ENCODE measurements around the gene MRGPRD. TPM values are rescaled to one million over a fixed set of nuclear protein-coding genes. Genes with fewer than 3 reads are reported as not detected.

The MRGPRD gene
- total and polyA plus RNA-seq, 7 donors, result not detected

- ATAC-seq, result no peak
These were observed 18.4 kb upstream of the MRGPRD start for GRCh38 chr11:68999093-68999747.

GRCh38 chr11:68998390-68998911, 17.7 kb upstream of the MRGPRD start:
- intact Hi-C loops (cut with DNase I), result no loop called here
- Histone ChIP-seq H3K4me3 (no peak overlapping the region), H3K36me3 (ENCODE audit: insufficient read depth in 1 of 2, low read depth in 1 of 2) (no peaks in the 10 kb centered on the region), H3K9me3 (no peaks in the 10 kb centered on the region), H3K27ac (no peak overlapping the region), H3K27me3 (ENCODE audit: insufficient read depth in 3 of 3, low read length in 2 of 3) (peaks cover 0 to 45% (median 9%) of the 10 kb centered on the region in 3 donors), H3K4me1 (no peaks in the 10 kb centered on the region)
- 15 to 26% (median 22%) methylated on average over 13 of the region's 13 CpGs for WGBS, 3 donors
- no peak for ATAC-seq
- DNase-seq, result peak in 1 of 2 donors; percentile 50
- no peak for TF ChIP-seq CTCF (IDR thresholded peaks at IDR 0.05)

More at GRCh38 chr11:68999093-68999747, 18.4 kb upstream of the MRGPRD start:
- Histone ChIP-seq H3K4me3 (no peak overlapping the region), H3K9me3 (no peaks in the 10 kb centered on the region), H3K27ac (no peak overlapping the region), H3K36me3 (ENCODE audit: insufficient read depth in 1 of 2, low read depth in 1 of 2) (no peaks in the 10 kb centered on the region), H3K4me1 (no peaks in the 10 kb centered on the region), H3K27me3 (ENCODE audit: insufficient read depth in 3 of 3, low read length in 2 of 3) (peaks cover 0 to 45% (median 9%) of the 10 kb centered on the region in 3 donors)
- intact Hi-C loops (cut with DNase I), result no loop called here
- DNase-seq, result peak in 1 of 2 donors; percentile 38
- WGBS, 3 donors, result 76 to 87% (median 85%) methylated on average over 8 of the region's 8 CpGs
- TF ChIP-seq CTCF (IDR thresholded peaks at IDR 0.05), result no peak

GRCh38 chr11:68997995-68998348, 17.2 kb upstream of the MRGPRD start:
- no peak for TF ChIP-seq CTCF (IDR thresholded peaks at IDR 0.05)
- ATAC-seq (no peak), DNase-seq (no peak)
- no peaks in the 10 kb centered on the region for H3K9me3 ChIP-seq
- no peaks in the 10 kb centered on the region for H3K4me1 ChIP-seq
- H3K27ac ChIP-seq, result no peak overlapping the region
- no peak overlapping the region for H3K4me3 ChIP-seq
- peaks cover 0 to 46% (median 9%) of the 10 kb centered on the region in 3 donors for H3K27me3 ChIP-seq (ENCODE audit: insufficient read depth in 3 of 3, low read length in 2 of 3)
- intact Hi-C loops (cut with DNase I), result no loop called here
- no peaks in the 10 kb centered on the region for H3K36me3 ChIP-seq (ENCODE audit: insufficient read depth in 1 of 2, low read depth in 1 of 2)

GRCh38 chr11:68997124-68997994, 16.6 kb upstream of the MRGPRD start:
- intact Hi-C loops (cut with DNase I), result no loop called here
- H3K4me3 ChIP-seq, result no peak overlapping the region
- H3K4me1 ChIP-seq, result no peaks in the 10 kb centered on the region
- H3K36me3 ChIP-seq (ENCODE audit: insufficient read depth in 1 of 2, low read depth in 1 of 2), result no peaks in the 10 kb centered on the region
- DNase-seq (peak in 1 of 2 donors; percentile 46), ATAC-seq (no peak)
- H3K27me3 ChIP-seq (ENCODE audit: insufficient read depth in 3 of 3, low read length in 2 of 3), result peaks cover 0 to 47% (median 10%) of the 10 kb centered on the region in 3 donors
- 85 to 91% (median 86%) methylated on average over 19 of the region's 19 CpGs for WGBS, 3 donors
- H3K9me3 ChIP-seq, result no peaks in the 10 kb centered on the region
- TF ChIP-seq CTCF (IDR thresholded peaks at IDR 0.05), result no peak
- H3K27ac ChIP-seq, result no peak overlapping the region
